SK-N-SH treated with all-trans-retinoic acid at 6 μM for 48 hours (cell line): Measurements from ENCODE around the gene RBM6.

Experiments
- ATAC-seq: fragments of 200-7000 bp; cut with Tn5 transposase; 3 replicates; pipeline ENCODE4 v1.9.1; 2020; ENCODE audit warnings: mild to moderate bottlenecking, moderate library complexity
- ARNTL ChIP-seq: fragments of 450-650 bp; formaldehyde crosslinking; IDR thresholded peaks from 2 replicates; pipeline ENCODE4 v1.5.0; 2020; ENCODE audit warnings: low read depth, mild to moderate bottlenecking, moderate library complexity, borderline replicate concordance
- BACH2 ChIP-seq: fragments of 250-450 bp; sonication (Bioruptor Pico); IDR thresholded peaks from 2 replicates; pipeline ENCODE4 v1.9.0; 2021; ENCODE audit warnings: mild to moderate bottlenecking, borderline replicate concordance
- CSDC2 ChIP-seq: fragments of 250-450 bp; sonication (Bioruptor Pico); IDR thresholded peaks from 2 replicates; pipeline ENCODE4 v1.5.0; 2020; ENCODE audit warnings: mild to moderate bottlenecking, moderate library complexity
- ESRRG ChIP-seq: fragments of 250-450 bp; sonication (Bioruptor Pico); IDR thresholded peaks from 2 replicates; pipeline ENCODE4 v1.6.1; 2021; ENCODE audit warnings: mild to moderate bottlenecking
- GLIS3 ChIP-seq: fragments of 250-450 bp; sonication (Bioruptor Pico); IDR thresholded peaks from 2 replicates; pipeline ENCODE4 v1.5.0; 2020; ENCODE audit warnings: mild to moderate bottlenecking, moderate library complexity
- ISL1 ChIP-seq: fragments of 250-450 bp; sonication (Bioruptor Pico); IDR thresholded peaks from 2 replicates; pipeline ENCODE4 v2.1.2; 2022; ENCODE audit warnings: mild to moderate bottlenecking, moderate library complexity
- OSR1 ChIP-seq: fragments of 250-450 bp; sonication (Bioruptor Pico); IDR thresholded peaks from 2 replicates; pipeline ENCODE4 v1.8.0; 2022; ENCODE audit warnings: moderate library complexity, mild to moderate bottlenecking, inconsistent platforms
- PPARA ChIP-seq: fragments of 250-450 bp; sonication (Bioruptor Pico); IDR thresholded peaks from 2 replicates; pipeline ENCODE4 v1.5.0; 2020; ENCODE audit warnings: mild to moderate bottlenecking, borderline replicate concordance
- RARB ChIP-seq: fragments of 250-450 bp; sonication (Bioruptor Pico); IDR thresholded peaks from 2 replicates; pipeline ENCODE4 v1.8.0; 2021; ENCODE audit warnings: mild to moderate bottlenecking, moderate library complexity
- SNAI2 ChIP-seq: fragments of 250-450 bp; sonication (Bioruptor Pico); IDR thresholded peaks from 2 replicates; pipeline ENCODE4 v1.5.0; 2020; ENCODE audit warnings: mild to moderate bottlenecking, moderate library complexity
- TCF4 ChIP-seq: fragments of 250-450 bp; sonication (Bioruptor Pico); IDR thresholded peaks from 2 replicates; pipeline ENCODE4 v1.8.0; 2021; ENCODE audit warnings: mild to moderate bottlenecking, moderate library complexity, borderline replicate concordance
- TOX ChIP-seq: fragments of 250-450 bp; sonication (Bioruptor Pico); IDR thresholded peaks from 2 replicates; pipeline ENCODE4 v1.8.0; 2021; ENCODE audit warnings: mild to moderate bottlenecking, moderate library complexity, borderline replicate concordance
- ZFP30 ChIP-seq: fragments of 450-650 bp; formaldehyde crosslinking; IDR thresholded peaks from 2 replicates; pipeline ENCODE4 v1.5.0; 2022; ENCODE audit warnings: mild to moderate bottlenecking, moderate library complexity
- ZNF565 ChIP-seq: fragments of 450-650 bp; formaldehyde crosslinking; conservative IDR thresholded peaks from 2 replicates; pipeline ENCODE4 v1.5.0; 2020; ENCODE audit warnings: low read depth, mild to moderate bottlenecking, moderate library complexity
- ZNF70 ChIP-seq: fragments of 450-650 bp; formaldehyde crosslinking; IDR thresholded peaks from 2 replicates; pipeline ENCODE4 v1.5.0; 2020; ENCODE audit warnings: mild to moderate bottlenecking, moderate library complexity
- ZNF8 ChIP-seq: fragments of 450-650 bp; formaldehyde crosslinking; IDR thresholded peaks from 2 replicates; pipeline ENCODE4 v1.5.0; 2020; ENCODE audit warnings: mild to moderate bottlenecking, moderate library complexity
- TF ChIP-seq, protein P1 (sequence below): fragments of 250-450 bp; sonication (Bioruptor Pico); IDR thresholded peaks from 2 replicates; pipeline ENCODE4 v1.5.0; 2020; ENCODE audit warnings: mild to moderate bottlenecking, moderate library complexity
- TF ChIP-seq, protein P2 (sequence below): fragments of 250-450 bp; sonication (Bioruptor Pico); IDR thresholded peaks from 2 replicates; pipeline ENCODE4 v1.8.0; 2020; ENCODE audit warnings: mild to moderate bottlenecking, moderate library complexity, borderline replicate concordance
- TF ChIP-seq, protein P3 (sequence below): fragments of 250-450 bp; sonication (Bioruptor Pico); IDR thresholded peaks from 2 replicates; pipeline ENCODE4 v1.5.1; 2020; ENCODE audit warnings: low read depth, mild to moderate bottlenecking, moderate library complexity
- TF ChIP-seq, protein P4 (sequence below): fragments of 250-450 bp; sonication (Bioruptor Pico); IDR thresholded peaks from 2 replicates; pipeline ENCODE4 v1.5.1; 2021; ENCODE audit warnings: mild to moderate bottlenecking, moderate library complexity

RBM6 gene

DNA sequence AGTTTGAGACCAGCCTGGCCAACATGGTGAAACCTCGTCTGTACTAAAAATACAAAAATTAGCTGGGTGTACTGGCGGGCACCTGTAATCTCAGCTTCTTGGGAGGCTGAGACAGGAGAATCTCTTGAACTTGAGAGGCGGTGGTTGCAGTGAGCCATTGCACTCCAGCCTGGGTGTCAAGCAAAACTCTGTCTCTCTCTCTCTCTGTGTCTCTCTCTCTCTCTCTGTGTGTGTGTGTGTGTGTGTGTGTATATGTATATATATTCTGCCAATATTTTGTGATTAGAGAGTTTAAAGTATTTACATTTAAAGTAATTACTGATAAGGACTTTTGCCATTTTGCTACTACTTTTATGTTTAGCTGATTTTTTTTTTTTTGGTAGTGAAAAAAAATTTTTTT, 15.7 kb downstream of the RBM6 start (continued):
- TF ChIP-seq, protein P1, sequence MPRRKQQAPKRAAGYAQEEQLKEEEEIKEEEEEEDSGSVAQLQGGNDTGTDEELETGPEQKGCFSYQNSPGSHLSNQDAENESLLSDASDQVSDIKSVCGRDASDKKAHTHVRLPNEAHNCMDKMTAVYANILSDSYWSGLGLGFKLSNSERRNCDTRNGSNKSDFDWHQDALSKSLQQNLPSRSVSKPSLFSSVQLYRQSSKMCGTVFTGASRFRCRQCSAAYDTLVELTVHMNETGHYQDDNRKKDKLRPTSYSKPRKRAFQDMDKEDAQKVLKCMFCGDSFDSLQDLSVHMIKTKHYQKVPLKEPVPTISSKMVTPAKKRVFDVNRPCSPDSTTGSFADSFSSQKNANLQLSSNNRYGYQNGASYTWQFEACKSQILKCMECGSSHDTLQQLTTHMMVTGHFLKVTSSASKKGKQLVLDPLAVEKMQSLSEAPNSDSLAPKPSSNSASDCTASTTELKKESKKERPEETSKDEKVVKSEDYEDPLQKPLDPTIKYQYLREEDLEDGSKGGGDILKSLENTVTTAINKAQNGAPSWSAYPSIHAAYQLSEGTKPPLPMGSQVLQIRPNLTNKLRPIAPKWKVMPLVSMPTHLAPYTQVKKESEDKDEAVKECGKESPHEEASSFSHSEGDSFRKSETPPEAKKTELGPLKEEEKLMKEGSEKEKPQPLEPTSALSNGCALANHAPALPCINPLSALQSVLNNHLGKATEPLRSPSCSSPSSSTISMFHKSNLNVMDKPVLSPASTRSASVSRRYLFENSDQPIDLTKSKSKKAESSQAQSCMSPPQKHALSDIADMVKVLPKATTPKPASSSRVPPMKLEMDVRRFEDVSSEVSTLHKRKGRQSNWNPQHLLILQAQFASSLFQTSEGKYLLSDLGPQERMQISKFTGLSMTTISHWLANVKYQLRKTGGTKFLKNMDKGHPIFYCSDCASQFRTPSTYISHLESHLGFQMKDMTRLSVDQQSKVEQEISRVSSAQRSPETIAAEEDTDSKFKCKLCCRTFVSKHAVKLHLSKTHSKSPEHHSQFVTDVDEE (CRISPR knock-in tag): no peak
- TF ChIP-seq ISL1 (CRISPR knock-in tag): no peak
- TF ChIP-seq ARNTL (CRISPR knock-in tag): no peak
- TF ChIP-seq RARB (CRISPR knock-in tag): no peak

DNA sequence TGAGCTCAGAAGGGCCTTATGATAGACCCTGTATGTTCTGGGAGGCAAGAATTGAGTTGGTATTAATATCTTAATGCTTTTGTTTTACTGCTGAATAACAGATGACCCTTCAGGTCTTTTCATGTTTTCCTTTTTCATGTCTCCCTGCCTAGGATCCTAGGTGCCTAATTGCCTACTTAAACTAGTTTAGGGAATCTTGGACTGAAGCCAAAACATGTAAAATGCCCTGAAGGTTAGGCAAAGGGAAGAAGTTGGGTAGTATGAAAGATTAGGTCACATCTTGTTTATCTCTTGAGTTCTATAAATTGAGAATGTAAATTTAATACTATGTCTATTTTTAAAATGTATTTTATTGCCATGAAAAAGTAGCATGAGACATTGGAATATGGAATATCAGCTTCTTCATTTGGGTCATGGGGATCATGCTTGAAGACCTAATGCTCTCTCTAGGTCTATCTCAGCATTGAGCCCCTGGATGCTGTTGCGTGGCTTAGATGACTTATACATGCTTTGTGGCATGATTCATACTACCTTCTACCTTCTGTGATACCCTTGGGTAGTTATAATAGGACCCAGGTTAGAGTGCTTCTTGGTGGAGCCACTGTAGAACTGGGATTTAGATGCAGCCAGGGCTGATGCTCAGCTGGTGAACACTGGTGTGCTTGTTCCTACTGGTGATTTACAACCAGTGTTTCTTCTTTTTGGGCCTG, 26.4 kb downstream of the RBM6 start:
- no peak for TF ChIP-seq ZNF70 (CRISPR knock-in tag)
- no peak for TF ChIP-seq RARB (CRISPR knock-in tag)
- TF ChIP-seq ZFP30 (CRISPR knock-in tag): no peak
- no peak for TF ChIP-seq ZNF8 (CRISPR knock-in tag)
- TF ChIP-seq, protein P2, sequence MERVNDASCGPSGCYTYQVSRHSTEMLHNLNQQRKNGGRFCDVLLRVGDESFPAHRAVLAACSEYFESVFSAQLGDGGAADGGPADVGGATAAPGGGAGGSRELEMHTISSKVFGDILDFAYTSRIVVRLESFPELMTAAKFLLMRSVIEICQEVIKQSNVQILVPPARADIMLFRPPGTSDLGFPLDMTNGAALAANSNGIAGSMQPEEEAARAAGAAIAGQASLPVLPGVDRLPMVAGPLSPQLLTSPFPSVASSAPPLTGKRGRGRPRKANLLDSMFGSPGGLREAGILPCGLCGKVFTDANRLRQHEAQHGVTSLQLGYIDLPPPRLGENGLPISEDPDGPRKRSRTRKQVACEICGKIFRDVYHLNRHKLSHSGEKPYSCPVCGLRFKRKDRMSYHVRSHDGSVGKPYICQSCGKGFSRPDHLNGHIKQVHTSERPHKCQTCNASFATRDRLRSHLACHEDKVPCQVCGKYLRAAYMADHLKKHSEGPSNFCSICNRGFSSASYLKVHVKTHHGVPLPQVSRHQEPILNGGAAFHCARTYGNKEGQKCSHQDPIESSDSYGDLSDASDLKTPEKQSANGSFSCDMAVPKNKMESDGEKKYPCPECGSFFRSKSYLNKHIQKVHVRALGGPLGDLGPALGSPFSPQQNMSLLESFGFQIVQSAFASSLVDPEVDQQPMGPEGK (CRISPR knock-in tag): no peak
- TF ChIP-seq, protein P3, sequence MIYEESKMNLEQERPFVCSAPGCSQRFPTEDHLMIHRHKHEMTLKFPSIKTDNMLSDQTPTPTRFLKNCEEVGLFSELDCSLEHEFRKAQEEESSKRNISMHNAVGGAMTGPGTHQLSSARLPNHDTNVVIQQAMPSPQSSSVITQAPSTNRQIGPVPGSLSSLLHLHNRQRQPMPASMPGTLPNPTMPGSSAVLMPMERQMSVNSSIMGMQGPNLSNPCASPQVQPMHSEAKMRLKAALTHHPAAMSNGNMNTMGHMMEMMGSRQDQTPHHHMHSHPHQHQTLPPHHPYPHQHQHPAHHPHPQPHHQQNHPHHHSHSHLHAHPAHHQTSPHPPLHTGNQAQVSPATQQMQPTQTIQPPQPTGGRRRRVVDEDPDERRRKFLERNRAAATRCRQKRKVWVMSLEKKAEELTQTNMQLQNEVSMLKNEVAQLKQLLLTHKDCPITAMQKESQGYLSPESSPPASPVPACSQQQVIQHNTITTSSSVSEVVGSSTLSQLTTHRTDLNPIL (CRISPR knock-in tag): no peak
- TF ChIP-seq ZNF565 (CRISPR knock-in tag): no peak
- TF ChIP-seq TOX (CRISPR knock-in tag): no peak
- TF ChIP-seq SNAI2 (CRISPR knock-in tag): no peak
- TF ChIP-seq ESRRG (CRISPR knock-in tag): no peak
- TF ChIP-seq, protein P1 (CRISPR knock-in tag): no peak
- no peak for TF ChIP-seq GLIS3
- TF ChIP-seq PPARA (CRISPR knock-in tag): no peak
- no peak for ATAC-seq

DNA sequence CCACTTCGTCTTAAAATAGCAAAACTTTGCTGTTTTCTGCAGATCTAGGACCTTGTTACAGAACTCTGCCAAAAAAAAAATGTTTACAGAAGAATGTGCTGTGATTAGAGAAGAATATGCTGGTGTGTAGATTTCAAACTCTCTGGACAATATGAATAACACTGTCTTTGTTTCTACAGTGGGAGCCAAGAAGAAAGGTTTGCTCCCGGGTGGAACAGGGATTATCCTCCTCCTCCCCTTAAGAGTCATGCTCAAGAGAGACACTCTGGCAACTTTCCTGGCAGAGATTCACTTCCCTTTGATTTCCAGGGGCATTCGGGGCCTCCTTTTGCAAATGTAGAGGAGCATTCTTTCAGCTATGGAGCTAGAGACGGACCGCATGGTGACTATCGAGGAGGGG, 27.3 kb downstream of the RBM6 start:
- no peak for TF ChIP-seq BACH2
- no peak for TF ChIP-seq ISL1 (CRISPR knock-in tag)
- TF ChIP-seq CSDC2 (CRISPR knock-in tag): no peak
- TF ChIP-seq, protein P4, sequence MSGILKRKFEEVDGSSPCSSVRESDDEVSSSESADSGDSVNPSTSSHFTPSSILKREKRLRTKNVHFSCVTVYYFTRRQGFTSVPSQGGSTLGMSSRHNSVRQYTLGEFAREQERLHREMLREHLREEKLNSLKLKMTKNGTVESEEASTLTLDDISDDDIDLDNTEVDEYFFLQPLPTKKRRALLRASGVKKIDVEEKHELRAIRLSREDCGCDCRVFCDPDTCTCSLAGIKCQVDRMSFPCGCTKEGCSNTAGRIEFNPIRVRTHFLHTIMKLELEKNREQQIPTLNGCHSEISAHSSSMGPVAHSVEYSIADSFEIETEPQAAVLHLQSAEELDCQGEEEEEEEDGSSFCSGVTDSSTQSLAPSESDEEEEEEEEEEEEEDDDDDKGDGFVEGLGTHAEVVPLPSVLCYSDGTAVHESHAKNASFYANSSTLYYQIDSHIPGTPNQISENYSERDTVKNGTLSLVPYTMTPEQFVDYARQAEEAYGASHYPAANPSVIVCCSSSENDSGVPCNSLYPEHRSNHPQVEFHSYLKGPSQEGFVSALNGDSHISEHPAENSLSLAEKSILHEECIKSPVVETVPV (CRISPR knock-in tag): no peak
- no peak for TF ChIP-seq RARB (CRISPR knock-in tag)
- TF ChIP-seq OSR1 (CRISPR knock-in tag): no peak
- TF ChIP-seq, protein P1 (CRISPR knock-in tag): no peak
- TF ChIP-seq ZNF565 (CRISPR knock-in tag): no peak
- TF ChIP-seq TCF4 (CRISPR knock-in tag): no peak
- TF ChIP-seq, all 23 proteins: peak for 0
- no peak for ATAC-seq
